Measurements from ENCODE around the gene LUC7L3. TPM values are rescaled to one million over a fixed set of nuclear protein-coding genes. Genes with fewer than 3 reads are reported as not detected.
A peak's percentile ranks its signal among the peaks of the same experiment; 100 is the strongest.
"Not testable (repeated sequence)": the region's sequence is repeated elsewhere in the genome, so short reads cannot be mapped to it uniquely, and the experiment has no call there.

The LUC7L3 gene
- total RNA-seq, 8 experiments from 2014 or later, result 118 to 263 (median 161) TPM

DNA sequence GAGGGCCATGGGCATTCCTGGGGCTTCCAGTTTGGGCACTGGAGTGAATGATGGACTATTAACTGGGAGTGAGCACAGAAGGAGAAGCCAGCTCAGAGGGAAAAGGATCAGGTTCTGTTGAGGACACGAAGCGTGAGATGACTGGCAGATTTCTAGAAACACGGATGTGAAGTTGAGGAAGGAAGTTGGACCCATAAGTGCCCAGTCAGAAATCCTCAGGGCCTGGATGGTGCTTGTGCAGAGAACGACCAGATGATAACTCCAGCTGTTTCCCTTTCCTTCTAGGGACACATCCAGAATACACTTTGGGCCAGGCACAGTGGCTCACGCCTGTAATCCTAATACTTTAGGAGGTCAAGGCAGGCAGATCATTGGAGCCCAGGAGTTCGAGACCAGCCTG is 71.2 kb downstream of the LUC7L3 start:
- Histone ChIP-seq H3K27ac (no peak overlapping the region), H3K4me1 (replicated peaks in 1 of 2) (no peaks in the 10 kb centered on the region), H3K4me3 (no peak overlapping the region)
- in situ Hi-C loops (cut with MboI; ENCODE audit: low pct_unique_long_range_greater_than_20kb in 2 of 9, low sequenced_read_pairs in 9 of 9, unreplicated experiment in 9 of 9), result no loop called here
- 50 to 100% (median 93%) methylated on average over 1 to 5 of the region's 6 CpGs; no CpG with 5 or more reads in 1 of the 10 experiments for WGBS, 10 experiments
- no peak for ATAC-seq (replicated peaks in 6 of 8)

GRCh38 chr17:50792132-50792531 is 72.7 kb downstream of the LUC7L3 start:
- in situ Hi-C loops (cut with MboI; ENCODE audit: low pct_unique_long_range_greater_than_20kb in 2 of 9, low sequenced_read_pairs in 9 of 9, unreplicated experiment in 9 of 9), result no loop called here
- 67 to 96% (median 87%) methylated on average over 2 to 7 of the region's 7 CpGs; no CpG with 5 or more reads in 4 of the 10 experiments for WGBS, 10 experiments

GRCh38 chr17:50793007-50793406 is 73.6 kb downstream of the LUC7L3 start:
- Histone ChIP-seq H3K4me1 (replicated peaks in 1 of 2) (peaks cover 0 to 6% of the 10 kb centered on the region in 2 donors), H3K27ac (no peak overlapping the region), H3K4me3 (no peak overlapping the region)
- in situ Hi-C loops (cut with MboI; ENCODE audit: low pct_unique_long_range_greater_than_20kb in 2 of 9, low sequenced_read_pairs in 9 of 9, unreplicated experiment in 9 of 9), result no loop called here
- ATAC-seq (replicated peaks in 6 of 8), result no peak
- WGBS, 10 experiments, result 69 to 98% (median 87%) methylated on average over 1 to 7 of the region's 8 CpGs; no CpG with 5 or more reads in 1 of the 10 experiments

More at GRCh38 chr17:50792132-50792531, 72.7 kb downstream of the LUC7L3 start:
- Histone ChIP-seq H3K4me3 (no peak overlapping the region), H3K27ac (no peak overlapping the region), H3K4me1 (replicated peaks in 1 of 2) (peaks cover 0 to 2% of the 10 kb centered on the region in 2 donors)
- no peak for ATAC-seq (replicated peaks in 6 of 8)

DNA sequence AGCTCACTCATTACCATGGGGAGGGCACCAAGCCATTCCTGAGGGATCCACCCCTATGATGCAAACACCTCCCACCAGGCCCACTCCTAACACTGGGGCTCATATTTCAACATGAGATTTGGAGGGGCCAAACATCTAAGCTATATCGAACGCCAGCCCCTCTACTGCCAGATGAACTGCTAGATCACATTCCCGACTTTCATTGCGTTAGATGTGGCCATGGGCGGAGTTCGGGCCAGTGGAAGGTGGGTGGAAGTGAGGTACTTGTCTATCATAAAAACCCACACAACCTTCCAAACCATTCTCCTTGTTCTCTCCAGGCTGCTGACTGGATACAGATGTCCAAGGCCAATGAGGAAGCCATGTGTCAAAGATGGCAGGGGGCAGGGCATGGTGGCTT is 75.0 kb downstream of the LUC7L3 start:
- no peak overlapping the region for H3K27ac ChIP-seq
- 73 to 100% methylated on average over 1 to 3 of the region's 6 CpGs; no CpG with 5 or more reads in 8 of the 10 experiments for WGBS, 10 experiments
- in situ Hi-C loops (cut with MboI; ENCODE audit: low pct_unique_long_range_greater_than_20kb in 2 of 9, low sequenced_read_pairs in 9 of 9, unreplicated experiment in 9 of 9), result no loop called here
- H3K4me3 ChIP-seq, result no peak overlapping the region
- peaks cover 0 to 12% of the 10 kb centered on the region in 2 donors for H3K4me1 ChIP-seq (replicated peaks in 1 of 2)
- ATAC-seq (replicated peaks in 6 of 8), result no peak

DNA sequence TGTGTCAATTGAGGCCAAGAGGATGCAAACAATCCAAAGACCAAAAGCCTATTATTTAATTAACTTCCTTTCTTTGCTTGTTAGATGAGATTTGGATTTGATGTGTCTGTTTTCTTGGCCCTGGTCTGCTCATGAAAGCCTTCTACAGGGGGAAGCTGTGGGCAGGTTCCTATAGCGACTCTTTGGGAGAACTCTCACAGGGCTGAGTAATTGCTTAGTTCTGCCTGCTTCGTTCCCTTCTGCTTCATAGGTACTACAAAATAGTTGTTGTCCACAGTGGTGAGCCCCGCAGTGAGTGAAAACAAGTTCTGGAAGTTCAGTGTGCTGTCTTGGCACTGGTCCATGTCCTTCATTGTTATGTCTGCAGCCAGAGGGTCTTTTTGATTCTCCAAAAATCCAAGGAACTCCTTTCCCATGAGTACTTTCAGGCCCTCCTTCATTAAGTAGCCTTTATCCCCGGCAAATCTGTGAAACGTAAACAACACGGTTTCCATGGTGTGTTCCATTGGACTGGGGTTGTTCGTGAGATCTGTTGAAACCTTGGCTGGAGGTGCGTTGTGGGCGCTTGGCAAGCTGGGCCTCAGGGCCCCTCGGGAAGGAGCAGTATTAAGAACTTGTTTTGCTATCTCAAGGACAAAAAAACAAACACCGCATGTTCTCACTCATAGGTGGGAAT is 77.9 kb downstream of the LUC7L3 start:
- 63 to 100% (median 75%) methylated on average over 1 to 5 of the region's 11 CpGs; no CpG with 5 or more reads in 2 of the 10 experiments for WGBS, 10 experiments
- H3K27ac ChIP-seq, result no peak overlapping the region
- no peak overlapping the region for H3K4me3 ChIP-seq
- peaks cover 4 to 20% of the 10 kb centered on the region in 2 donors for H3K4me1 ChIP-seq (replicated peaks in 1 of 2)
- peak in 3 of 8 experiments; percentile 34 to 79 (median 50) for ATAC-seq (replicated peaks in 6 of 8)
- in situ Hi-C loops (cut with MboI; ENCODE audit: low pct_unique_long_range_greater_than_20kb in 2 of 9, low sequenced_read_pairs in 9 of 9, unreplicated experiment in 9 of 9), result no loop called here

DNA sequence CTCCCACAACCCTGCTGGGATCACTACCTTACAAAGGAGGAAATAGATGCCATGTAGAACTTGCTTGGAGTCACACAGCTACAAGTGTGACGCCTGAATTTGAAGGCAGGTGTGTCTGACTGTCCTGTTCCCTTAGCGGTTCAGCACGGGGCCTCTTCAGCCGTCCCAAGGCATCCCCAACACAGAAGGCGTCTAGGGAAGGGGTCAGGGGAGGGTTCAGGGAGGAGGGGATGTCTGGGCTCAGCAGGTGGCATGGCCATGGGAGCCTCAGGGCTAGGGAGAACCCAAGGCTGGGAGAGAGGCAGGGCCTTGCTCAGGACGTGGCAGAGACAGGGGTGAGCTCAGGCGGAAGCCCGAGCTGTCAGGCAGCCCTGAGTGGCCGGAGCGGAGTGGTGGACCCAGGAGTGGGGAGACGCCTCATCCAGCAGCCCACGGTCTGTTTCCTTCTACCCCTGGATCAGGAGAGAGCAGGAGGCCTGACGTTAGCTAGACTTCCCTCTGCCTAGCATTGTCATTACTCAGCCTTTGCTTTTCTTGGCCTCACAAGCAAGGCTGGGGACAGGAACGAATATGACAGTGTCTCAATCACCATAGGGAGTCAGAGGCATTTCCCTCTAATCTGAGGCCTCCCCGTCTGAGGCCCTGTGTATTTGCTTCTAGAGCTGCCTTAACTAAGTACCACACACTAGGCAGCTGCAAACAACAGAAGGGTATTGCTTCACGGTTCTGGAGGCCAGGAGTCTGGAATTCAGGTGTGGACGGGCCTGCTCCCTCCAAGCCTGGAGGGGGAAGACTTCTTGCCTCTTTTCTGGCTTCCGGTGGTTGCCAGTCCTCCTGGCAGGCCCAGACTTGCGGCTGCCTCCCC is 79.3 kb downstream of the LUC7L3 start:
- WGBS, 10 experiments, result 14 to 78% (median 55%) methylated on average over 1 to 8 of the region's 19 CpGs; no CpG with 5 or more reads in 4 of the 10 experiments
- no peak overlapping the region for H3K27ac ChIP-seq
- peak in 6 of 8 experiments; percentile 18 to 61 (median 40) for ATAC-seq (replicated peaks in 6 of 8)
- in situ Hi-C loops (cut with MboI; ENCODE audit: low pct_unique_long_range_greater_than_20kb in 2 of 9, low sequenced_read_pairs in 9 of 9, unreplicated experiment in 9 of 9), result no loop called here
- peaks cover 4 to 23% of the 10 kb centered on the region in 2 donors for H3K4me1 ChIP-seq (replicated peaks in 1 of 2)
- H3K4me3 ChIP-seq, result no peak overlapping the region

DNA sequence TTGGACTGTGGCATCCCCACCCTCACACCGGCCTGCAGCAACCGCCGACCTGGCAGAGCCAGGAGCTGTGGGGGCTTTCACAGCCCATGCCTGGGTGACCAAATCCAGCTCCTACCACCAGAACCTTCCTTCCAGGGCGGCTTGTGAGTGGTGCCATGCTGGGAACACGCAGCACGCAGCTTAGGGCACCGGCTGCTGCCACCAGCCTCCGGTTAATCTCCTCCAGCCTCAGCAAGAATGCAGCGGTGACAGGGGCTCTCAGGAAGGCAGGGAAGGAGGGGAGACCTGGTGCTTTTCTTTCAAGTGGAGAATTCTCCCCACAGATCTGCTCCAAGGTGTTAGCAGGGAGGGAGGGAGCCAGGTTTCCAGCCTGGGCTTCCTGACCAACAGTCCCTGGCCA is 80.2 kb downstream of the LUC7L3 start:
- WGBS, 10 experiments, result 75 to 94% methylated on average over 8 to 9 of the region's 9 CpGs; no CpG with 5 or more reads in 8 of the 10 experiments
- in situ Hi-C loops (cut with MboI; ENCODE audit: low pct_unique_long_range_greater_than_20kb in 2 of 9, low sequenced_read_pairs in 9 of 9, unreplicated experiment in 9 of 9), result no loop called here
- Histone ChIP-seq H3K4me3 (no peak overlapping the region), H3K27ac (no peak overlapping the region), H3K4me1 (replicated peaks in 1 of 2) (peaks cover 4 to 23% of the 10 kb centered on the region in 2 donors)
- ATAC-seq (replicated peaks in 6 of 8), result no peak

DNA sequence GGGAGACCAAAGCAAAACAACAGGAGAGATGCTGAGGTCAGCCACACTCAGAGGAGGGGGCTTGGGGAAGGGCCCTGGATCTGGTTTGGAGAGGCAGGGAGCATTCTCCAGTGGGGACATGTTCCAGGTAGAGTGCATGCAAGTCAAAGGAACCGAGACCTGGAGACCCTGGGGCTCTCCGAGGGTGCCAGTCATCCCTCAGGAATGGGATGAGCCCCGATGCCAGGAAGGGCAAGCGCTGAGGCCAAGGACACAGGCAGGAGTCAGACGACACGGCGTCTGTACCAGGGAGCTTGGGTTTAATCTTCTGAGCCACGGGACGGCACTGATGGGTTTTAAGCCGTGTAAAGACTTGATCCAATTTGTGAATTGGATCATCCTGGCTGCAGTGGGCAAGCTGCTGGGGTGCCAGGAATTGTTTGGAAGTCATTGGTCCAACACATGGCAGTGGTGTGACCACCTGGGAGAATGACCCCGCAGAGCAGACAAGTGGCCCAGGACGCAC is 80.8 kb downstream of the LUC7L3 start:
- no peak overlapping the region for H3K27ac ChIP-seq
- in situ Hi-C loops (cut with MboI; ENCODE audit: low pct_unique_long_range_greater_than_20kb in 2 of 9, low sequenced_read_pairs in 9 of 9, unreplicated experiment in 9 of 9), result no loop called here
- ATAC-seq (replicated peaks in 6 of 8), result no peak
- H3K4me3 ChIP-seq, result no peak overlapping the region
- WGBS, 10 experiments, result 53 to 100% (median 90%) methylated on average over 1 to 8 of the region's 12 CpGs; no CpG with 5 or more reads in 3 of the 10 experiments
- peaks cover 4 to 23% of the 10 kb centered on the region in 2 donors for H3K4me1 ChIP-seq (replicated peaks in 1 of 2)

DNA sequence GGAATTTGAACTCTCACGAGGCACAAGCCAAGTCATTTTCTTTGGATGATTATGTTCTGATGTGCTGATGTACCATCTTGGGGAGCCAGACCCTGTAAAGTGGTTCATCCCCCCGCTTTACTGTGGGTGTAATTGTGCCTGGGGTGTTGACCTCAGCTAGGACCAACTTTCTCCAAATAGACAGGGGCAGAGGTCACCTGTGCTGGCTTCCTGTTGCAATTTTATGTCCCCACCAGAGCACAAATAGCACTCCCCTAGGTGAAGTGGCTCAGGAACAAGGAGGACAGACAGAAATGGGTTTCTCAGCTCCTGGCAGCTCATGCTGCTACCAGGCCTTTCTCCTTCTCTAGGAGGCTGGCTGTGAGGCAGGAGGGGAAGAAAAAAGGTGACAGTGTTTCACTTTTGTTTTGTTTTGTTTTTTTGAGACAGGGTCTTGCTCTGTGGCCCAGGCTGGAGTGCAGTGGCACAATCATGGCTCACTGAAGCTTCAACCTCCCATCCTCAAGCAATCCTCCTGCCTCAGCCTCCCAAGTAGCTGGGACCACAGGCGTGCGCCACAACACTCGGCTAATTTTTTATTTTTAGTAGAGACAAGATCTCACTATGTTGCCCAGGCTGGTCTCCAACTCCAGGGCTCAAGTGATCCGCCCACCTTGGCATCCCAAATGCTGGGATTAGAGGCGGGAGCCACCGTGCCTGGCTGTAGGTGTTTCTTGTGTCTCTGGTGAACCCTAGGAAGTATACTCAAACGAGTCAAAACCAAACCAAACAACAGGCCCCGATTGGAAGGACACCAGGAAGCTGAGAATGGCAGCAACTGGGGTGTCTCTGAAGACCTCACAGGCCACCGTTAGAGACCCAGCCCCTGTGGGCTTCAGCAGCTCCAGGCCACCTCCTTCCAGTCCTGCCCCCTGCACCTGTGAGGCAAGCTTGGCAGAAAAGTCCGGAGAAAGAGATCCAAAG is 83.5 kb downstream of the LUC7L3 start:
- in situ Hi-C loops (cut with MboI; ENCODE audit: low pct_unique_long_range_greater_than_20kb in 2 of 9, low sequenced_read_pairs in 9 of 9, unreplicated experiment in 9 of 9), result no loop called here
- no peak overlapping the region for H3K27ac ChIP-seq
- ATAC-seq (replicated peaks in 6 of 8), result no peak
- no peak overlapping the region for H3K4me3 ChIP-seq
- peaks cover 4 to 17% of the 10 kb centered on the region in 2 donors for H3K4me1 ChIP-seq (replicated peaks in 1 of 2)
- 43 to 91% (median 74%) methylated on average over 2 to 7 of the region's 12 CpGs; no CpG with 5 or more reads in 1 of the 10 experiments for WGBS, 10 experiments

DNA sequence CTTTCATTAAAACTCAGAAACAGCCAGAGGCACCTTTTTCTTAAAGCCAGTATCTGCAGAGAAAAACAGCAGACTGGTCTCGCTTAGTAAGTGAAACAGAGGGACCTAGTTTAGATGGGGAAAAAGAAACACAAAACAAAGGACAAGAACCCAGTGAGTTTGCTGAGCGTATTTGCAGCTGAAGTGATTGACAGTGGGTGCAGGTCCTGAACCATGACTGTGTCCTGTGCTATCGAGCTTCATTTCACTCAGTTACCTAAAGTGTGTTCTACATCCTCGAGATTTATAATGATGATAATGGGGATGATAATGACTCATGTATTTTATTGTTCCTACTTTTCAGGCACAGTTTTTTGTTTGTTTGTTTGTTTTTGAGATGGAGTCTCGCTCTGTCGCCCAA is 84.3 kb downstream of the LUC7L3 start:
- peaks cover 4 to 15% of the 10 kb centered on the region in 2 donors for H3K4me1 ChIP-seq (replicated peaks in 1 of 2)
- no peak for ATAC-seq (replicated peaks in 6 of 8)
- H3K4me3 ChIP-seq, result no peak overlapping the region
- 38 to 100% (median 77%) methylated on average over 1 to 6 of the region's 6 CpGs; no CpG with 5 or more reads in 1 of the 10 experiments for WGBS, 10 experiments
- no peak overlapping the region for H3K27ac ChIP-seq
- in situ Hi-C loops (cut with MboI; ENCODE audit: low pct_unique_long_range_greater_than_20kb in 2 of 9, low sequenced_read_pairs in 9 of 9, unreplicated experiment in 9 of 9), result no loop called here

- H3K4me3 ChIP-seq; in situ Hi-C loops (cut with MboI; ENCODE audit: low pct_unique_long_range_greater_than_20kb in 2 of 9, low sequenced_read_pairs in 9 of 9, unreplicated experiment in 9 of 9); ATAC-seq (replicated peaks in 6 of 8); H3K27ac ChIP-seq: not testable (repeated sequence)
- H3K4me1 ChIP-seq (replicated peaks in 1 of 2), result peaks cover 4 to 11% of the 10 kb centered on the region in 2 donors
- 67 to 100% (median 94%) methylated on average over 1 to 6 of the region's 13 CpGs for WGBS, 10 experiments
These were observed 85.5 kb downstream of the LUC7L3 start for GRCh38 chr17:50804749-50805475.

- WGBS, 10 experiments, result 42 to 100% (median 85%) methylated on average over 1 to 5 of the region's 6 CpGs; no CpG with 5 or more reads in 6 of the 10 experiments
- no peak for ATAC-seq (replicated peaks in 6 of 8)
- in situ Hi-C loops (cut with MboI; ENCODE audit: low pct_unique_long_range_greater_than_20kb in 2 of 9, low sequenced_read_pairs in 9 of 9, unreplicated experiment in 9 of 9), result no loop called here
- Histone ChIP-seq H3K27ac (no peak overlapping the region), H3K4me1 (replicated peaks in 1 of 2) (peaks cover 4 to 11% of the 10 kb centered on the region in 2 donors), H3K4me3 (no peak overlapping the region)
These were observed 86.1 kb downstream of the LUC7L3 start for GRCh38 chr17:50805486-50805885.

All from motor neuron (in vitro differentiated cells).